SK-N-SH treated with all-trans-retinoic acid at 6 μM for 48 hours (cell line): ENCODE measurements around the gene EVI5.
"Not testable (repeated sequence)": the region's sequence is repeated elsewhere in the genome, so short reads cannot be mapped to it uniquely, and the experiment has no call there.

ENCODE experiments used
- ATAC-seq: fragments of 200-7000 bp; cut with Tn5 transposase; 3 replicates; pipeline ENCODE4 v1.9.1; 2020; ENCODE audit warnings: mild to moderate bottlenecking, moderate library complexity
- ARNTL ChIP-seq: fragments of 450-650 bp; formaldehyde crosslinking; IDR thresholded peaks from 2 replicates; pipeline ENCODE4 v1.5.0; 2020; ENCODE audit warnings: low read depth, mild to moderate bottlenecking, moderate library complexity, borderline replicate concordance
- BACH2 ChIP-seq: fragments of 250-450 bp; sonication (Bioruptor Pico); IDR thresholded peaks from 2 replicates; pipeline ENCODE4 v1.9.0; 2021; ENCODE audit warnings: mild to moderate bottlenecking, borderline replicate concordance
- CREB5 ChIP-seq: fragments of 250-450 bp; sonication (Bioruptor Pico); IDR thresholded peaks from 2 replicates; pipeline ENCODE4 v1.5.1; 2020; ENCODE audit warnings: low read depth, mild to moderate bottlenecking, moderate library complexity
- CSDC2 ChIP-seq: fragments of 250-450 bp; sonication (Bioruptor Pico); IDR thresholded peaks from 2 replicates; pipeline ENCODE4 v1.5.0; 2020; ENCODE audit warnings: mild to moderate bottlenecking, moderate library complexity
- CSRNP3 ChIP-seq: fragments of 250-450 bp; sonication (Bioruptor Pico); IDR thresholded peaks from 2 replicates; pipeline ENCODE4 v1.5.1; 2021; ENCODE audit warnings: mild to moderate bottlenecking, moderate library complexity
- ESRRG ChIP-seq: fragments of 250-450 bp; sonication (Bioruptor Pico); IDR thresholded peaks from 2 replicates; pipeline ENCODE4 v1.6.1; 2021; ENCODE audit warnings: mild to moderate bottlenecking
- GLIS3 ChIP-seq: fragments of 250-450 bp; sonication (Bioruptor Pico); IDR thresholded peaks from 2 replicates; pipeline ENCODE4 v1.5.0; 2020; ENCODE audit warnings: mild to moderate bottlenecking, moderate library complexity
- ISL1 ChIP-seq: fragments of 250-450 bp; sonication (Bioruptor Pico); IDR thresholded peaks from 2 replicates; pipeline ENCODE4 v2.1.2; 2022; ENCODE audit warnings: mild to moderate bottlenecking, moderate library complexity
- OSR1 ChIP-seq: fragments of 250-450 bp; sonication (Bioruptor Pico); IDR thresholded peaks from 2 replicates; pipeline ENCODE4 v1.8.0; 2022; ENCODE audit warnings: moderate library complexity, mild to moderate bottlenecking, inconsistent platforms
- PATZ1 ChIP-seq: fragments of 250-450 bp; sonication (Bioruptor Pico); IDR thresholded peaks from 2 replicates; pipeline ENCODE4 v1.8.0; 2020; ENCODE audit warnings: mild to moderate bottlenecking, moderate library complexity, borderline replicate concordance
- POU6F1 ChIP-seq: fragments of 250-450 bp; sonication (Bioruptor Pico); IDR thresholded peaks from 2 replicates; pipeline ENCODE4 v1.8.0; 2021; ENCODE audit warnings: low read depth, mild to moderate bottlenecking, moderate library complexity, borderline replicate concordance
- PPARA ChIP-seq: fragments of 250-450 bp; sonication (Bioruptor Pico); IDR thresholded peaks from 2 replicates; pipeline ENCODE4 v1.5.0; 2020; ENCODE audit warnings: mild to moderate bottlenecking, borderline replicate concordance
- SNAI2 ChIP-seq: fragments of 250-450 bp; sonication (Bioruptor Pico); IDR thresholded peaks from 2 replicates; pipeline ENCODE4 v1.5.0; 2020; ENCODE audit warnings: mild to moderate bottlenecking, moderate library complexity
- TCF4 ChIP-seq: fragments of 250-450 bp; sonication (Bioruptor Pico); IDR thresholded peaks from 2 replicates; pipeline ENCODE4 v1.8.0; 2021; ENCODE audit warnings: mild to moderate bottlenecking, moderate library complexity, borderline replicate concordance
- TOX ChIP-seq: fragments of 250-450 bp; sonication (Bioruptor Pico); IDR thresholded peaks from 2 replicates; pipeline ENCODE4 v1.8.0; 2021; ENCODE audit warnings: mild to moderate bottlenecking, moderate library complexity, borderline replicate concordance
- TSHZ2 ChIP-seq: fragments of 250-450 bp; sonication (Bioruptor Pico); IDR thresholded peaks from 2 replicates; pipeline ENCODE4 v1.5.0; 2020; ENCODE audit warnings: mild to moderate bottlenecking, moderate library complexity
- ZC3H10 ChIP-seq: fragments of 250-450 bp; sonication (Bioruptor Pico); IDR thresholded peaks from 2 replicates; pipeline ENCODE4 v1.5.1; 2021; ENCODE audit warnings: mild to moderate bottlenecking, moderate library complexity
- ZFP3 ChIP-seq: fragments of 250-450 bp; sonication (Bioruptor Pico); IDR thresholded peaks from 2 replicates; pipeline ENCODE4 v1.5.0; 2020; ENCODE audit warnings: mild to moderate bottlenecking, moderate library complexity
- ZFP30 ChIP-seq: fragments of 450-650 bp; formaldehyde crosslinking; IDR thresholded peaks from 2 replicates; pipeline ENCODE4 v1.5.0; 2022; ENCODE audit warnings: mild to moderate bottlenecking, moderate library complexity
- ZNF565 ChIP-seq: fragments of 450-650 bp; formaldehyde crosslinking; conservative IDR thresholded peaks from 2 replicates; pipeline ENCODE4 v1.5.0; 2020; ENCODE audit warnings: low read depth, mild to moderate bottlenecking, moderate library complexity
- ZNF70 ChIP-seq: fragments of 450-650 bp; formaldehyde crosslinking; IDR thresholded peaks from 2 replicates; pipeline ENCODE4 v1.5.0; 2020; ENCODE audit warnings: mild to moderate bottlenecking, moderate library complexity
- ZNF8 ChIP-seq: fragments of 450-650 bp; formaldehyde crosslinking; IDR thresholded peaks from 2 replicates; pipeline ENCODE4 v1.5.0; 2020; ENCODE audit warnings: mild to moderate bottlenecking, moderate library complexity

EVI5 gene

GRCh38 chr1:92748138-92748537 is 36.8 kb downstream of the EVI5 start:
- TF ChIP-seq CREB5 (CRISPR knock-in tag) (no peak), BACH2 (no peak), ZNF8 (CRISPR knock-in tag) (no peak), ZFP3 (CRISPR knock-in tag) (no peak), TSHZ2 (CRISPR knock-in tag) (no peak), ZC3H10 (CRISPR knock-in tag) (no peak), PPARA (CRISPR knock-in tag) (no peak), ARNTL (CRISPR knock-in tag) (no peak), ISL1 (no peak), PATZ1 (CRISPR knock-in tag) (no peak), ZNF70 (CRISPR knock-in tag) (no peak), GLIS3 (no peak), TCF4 (CRISPR knock-in tag) (no peak)
- ATAC-seq, result peak; percentile 32; the same call in 1 of the 3 replicates

GRCh38 chr1:92747735-92748134 is 37.2 kb downstream of the EVI5 start:
- TF ChIP-seq POU6F1, result no peak
- TF ChIP-seq ZFP30 (CRISPR knock-in tag), result no peak
- no peak for TF ChIP-seq CSRNP3 (CRISPR knock-in tag)
- no peak for TF ChIP-seq BACH2
- no peak for TF ChIP-seq TCF4 (CRISPR knock-in tag)
- TF ChIP-seq, all 23 proteins: peak for 0
- ATAC-seq, result no peak

- not testable (repeated sequence) for ATAC-seq
Measured at GRCh38 chr1:92746255-92746654, 38.7 kb downstream of the EVI5 start.

- TF ChIP-seq CSDC2 (CRISPR knock-in tag), result no peak
- no peak for TF ChIP-seq TOX (CRISPR knock-in tag)
- TF ChIP-seq ESRRG, result no peak
- TF ChIP-seq TCF4 (CRISPR knock-in tag), result no peak
- TF ChIP-seq CREB5 (CRISPR knock-in tag), result no peak
- no peak for TF ChIP-seq ZC3H10 (CRISPR knock-in tag)
- no peak for TF ChIP-seq CSRNP3 (CRISPR knock-in tag)
- no peak for TF ChIP-seq ZFP30 (CRISPR knock-in tag)
- no peak for TF ChIP-seq OSR1 (CRISPR knock-in tag)
- no peak for TF ChIP-seq ISL1
- TF ChIP-seq SNAI2 (CRISPR knock-in tag), result no peak
- TF ChIP-seq PPARA (CRISPR knock-in tag), result no peak
- TF ChIP-seq ZNF70 (CRISPR knock-in tag), result no peak
- no peak for TF ChIP-seq POU6F1
- TF ChIP-seq ZFP3 (CRISPR knock-in tag), result no peak
- no peak for TF ChIP-seq GLIS3
- TF ChIP-seq ZNF8 (CRISPR knock-in tag), result no peak
- no peak for TF ChIP-seq ZNF565 (CRISPR knock-in tag)
- TF ChIP-seq, all 23 proteins: peak for 0
- ATAC-seq, result no peak
Measured at GRCh38 chr1:92743221-92743620, 41.7 kb downstream of the EVI5 start.
